H9 (cell line): ENCODE results near the gene USP3. TPM values are rescaled to one million over a fixed set of nuclear protein-coding genes. Genes with fewer than 3 reads are reported as not detected.

Experiments
- DNase-seq: peaks from one replicate; pipeline ENCODE4 v3.0.0-alpha.2; 2017
- H2AFZ ChIP-seq: one replicate; pipeline ENCODE4 v1.6.1; 2013; ENCODE audit warnings: mild to moderate bottlenecking, low read length, control low read depth, moderate library complexity
- H2AK5ac ChIP-seq: 2 replicates; pipeline ENCODE4 v1.6.1; 2013; ENCODE audit warnings: low read length, control low read depth, mixed read lengths; ENCODE audit not compliant: insufficient read length
- H2BK120ac ChIP-seq: one replicate; pipeline ENCODE4 v1.6.1; 2013; ENCODE audit warnings: low read depth, mild to moderate bottlenecking, low read length, control low read depth, inconsistent platforms; ENCODE audit not compliant: poor library complexity, severe bottlenecking
- H2BK12ac ChIP-seq: 2 replicates; pipeline ENCODE4 v1.6.1; 2013; ENCODE audit warnings: low read length, control low read depth, mixed read lengths, low read depth; ENCODE audit not compliant: insufficient read length
- H2BK15ac ChIP-seq: 2 replicates; pipeline ENCODE4 v1.6.1; 2013; ENCODE audit warnings: low read depth, low read length, control low read depth
- H2BK20ac ChIP-seq: one replicate; pipeline ENCODE4 v1.6.1; 2013; ENCODE audit warnings: low read depth, mild to moderate bottlenecking, low read length, control low read depth, inconsistent platforms; ENCODE audit not compliant: poor library complexity, severe bottlenecking
- H2BK5ac ChIP-seq: 2 replicates; pipeline ENCODE4 v1.6.1; 2013; ENCODE audit warnings: low read length, control low read depth, mixed read lengths; ENCODE audit not compliant: insufficient read length
- H3K14ac ChIP-seq: 2 replicates; pipeline ENCODE4 v1.6.1; 2013; ENCODE audit warnings: low read length, control low read depth; ENCODE audit not compliant: insufficient read depth
- H3K18ac ChIP-seq: 2 replicates; pipeline ENCODE4 v1.6.1; 2013; ENCODE audit warnings: low read depth, mild to moderate bottlenecking, mixed read lengths, low read length, control low read depth; ENCODE audit not compliant: insufficient read length
- H3K23ac ChIP-seq: 2 replicates; pipeline ENCODE4 v1.6.1; 2013; ENCODE audit warnings: low read length, control low read depth, mixed read lengths, low read depth; ENCODE audit not compliant: insufficient read length
- H3K23me2 ChIP-seq: 2 replicates; pipeline ENCODE4 v1.6.1; 2013; ENCODE audit warnings: low read depth, mild to moderate bottlenecking, mixed read lengths, low read length, control low read depth; ENCODE audit not compliant: insufficient read length, poor library complexity, severe bottlenecking
- H3K27ac ChIP-seq: 2 replicates; pipeline ENCODE4 v1.5.1; 2013; ENCODE audit warnings: low read length, control low read depth, mixed read lengths, low read depth; ENCODE audit not compliant: insufficient read length
- H3K27me3 ChIP-seq: 2 replicates; pipeline ENCODE4 v1.6.1; 2013; ENCODE audit warnings: low read length, control low read depth, inconsistent platforms; ENCODE audit not compliant: insufficient read depth
- H3K4ac ChIP-seq: 2 replicates; pipeline ENCODE4 v1.6.1; 2013; ENCODE audit warnings: low read depth, mild to moderate bottlenecking, control low read depth, inconsistent platforms, low read length, moderate library complexity
- H3K4me1 ChIP-seq: 2 replicates; pipeline ENCODE4 v1.6.1; 2013; ENCODE audit warnings: low read length, control low read depth, inconsistent platforms; ENCODE audit not compliant: insufficient read depth
- H3K4me2 ChIP-seq: 2 replicates; pipeline ENCODE4 v1.6.1; 2013; ENCODE audit warnings: low read length, control low read depth, mixed read lengths; ENCODE audit not compliant: insufficient read length, insufficient read depth
- H3K56ac ChIP-seq: 2 replicates; pipeline ENCODE4 v1.6.1; 2013; ENCODE audit warnings: low read depth, mild to moderate bottlenecking, mixed read lengths, low read length, control low read depth; ENCODE audit not compliant: insufficient read length
- H3K79me1 ChIP-seq: 2 replicates; pipeline ENCODE4 v1.6.1; 2013; ENCODE audit warnings: low read depth, mild to moderate bottlenecking, moderate library complexity, low read length, control low read depth, inconsistent platforms; ENCODE audit not compliant: insufficient read depth, poor library complexity, severe bottlenecking
- H3K79me2 ChIP-seq: 2 replicates; pipeline ENCODE4 v1.6.1; 2013; ENCODE audit warnings: low read length, control low read depth, inconsistent platforms; ENCODE audit not compliant: insufficient read depth
- H3K9ac ChIP-seq: 2 replicates; pipeline ENCODE4 v1.6.1; 2013; ENCODE audit warnings: low read length, control low read depth, mixed read lengths; ENCODE audit not compliant: insufficient read length; ENCODE audit errors: extremely low read depth
- H3K9me3 ChIP-seq: one replicate; pipeline ENCODE4 v1.6.1; 2013; ENCODE audit warnings: low read depth, low read length, inconsistent platforms; ENCODE audit not compliant: control insufficient read depth
- H3T11ph ChIP-seq: one replicate; pipeline ENCODE4 v1.6.1; 2013; ENCODE audit warnings: mild to moderate bottlenecking, low read length, control low read depth, inconsistent platforms
- H4K20me1 ChIP-seq: one replicate; pipeline ENCODE4 v1.6.1; 2013; ENCODE audit not compliant: control insufficient read depth, insufficient read length, insufficient read depth
- H4K5ac ChIP-seq: 2 replicates; pipeline ENCODE4 v1.6.1; 2013; ENCODE audit warnings: low read depth, mild to moderate bottlenecking, mixed read lengths, low read length, control low read depth; ENCODE audit not compliant: insufficient read length
- H4K8ac ChIP-seq: replicated peaks from 2 replicates; pipeline ENCODE4 v1.6.1; 2013; ENCODE audit warnings: low read length, control low read depth, mixed read lengths, low read depth; ENCODE audit not compliant: insufficient read length
- H4K91ac ChIP-seq: 2 replicates; pipeline ENCODE4 v1.6.1; 2013; ENCODE audit warnings: low read depth, mild to moderate bottlenecking, moderate library complexity, mixed read lengths, low read length, control low read depth; ENCODE audit not compliant: insufficient read length
- H3K27ac Mint-ChIP-seq, 3 experiments: 2 replicates in 2 of 3; 3 replicates in 1 of 3; pipeline ENCODE4 v1.8.0; 2020 to 2021; ENCODE audit warnings: mixed read lengths in 3 of 3, mild to moderate bottlenecking in 1 of 3, moderate library complexity in 1 of 3
- H3K27me3 Mint-ChIP-seq: 2 replicates; pipeline ENCODE4 v1.8.0; 2021; ENCODE audit warnings: low read depth, mild to moderate bottlenecking, moderate library complexity, mixed read lengths
- H3K36me3 Mint-ChIP-seq, 3 experiments: 2 replicates in 2 of 3; 3 replicates in 1 of 3; pipeline ENCODE4 v1.8.0; 2020 to 2021; ENCODE audit warnings: low read depth in 3 of 3, mixed read lengths in 3 of 3; ENCODE audit not compliant: insufficient read depth in 1 of 3
- H3K4me1 Mint-ChIP-seq, 2 experiments: 2 replicates each; pipeline ENCODE4 v1.8.0; 2020; ENCODE audit warnings: mixed read lengths in 2 of 2
- H3K4me3 Mint-ChIP-seq, 2 experiments: 2 replicates in 1 of 2; 3 replicates in 1 of 2; pipeline ENCODE4 v1.8.0; 2020 to 2021; ENCODE audit warnings: mild to moderate bottlenecking in 2 of 2, mixed read lengths in 2 of 2, moderate library complexity in 1 of 2
- H3K9me3 Mint-ChIP-seq, 2 experiments: 2 replicates in 1 of 2; 3 replicates in 1 of 2; pipeline ENCODE4 v1.8.0; 2020; ENCODE audit warnings: mild to moderate bottlenecking in 2 of 2, mixed read lengths in 2 of 2, moderate library complexity in 1 of 2
- WGBS: extraction: QIAGEN DNeasy Blood & Tissue Kit; methylation state at CpG from one replicate; pipeline ENCODE4 v1.1.7; 2013; ENCODE audit warnings: missing lambda C conversion rate, low lambda C conversion rate, mixed read lengths; ENCODE audit not compliant: insufficient read length; ENCODE audit errors: extremely low coverage; 5-methylcytosine and 5-hydroxymethylcytosine counted together
- total RNA-seq: library from RNA; stranded (reverse); gene quantifications from 2 replicates; pipeline ENCODE4 v1.2.1, GENCODE V29; 2021
- TF ChIP-seq, protein P1 (sequence below): fragments of 200-600 bp; sonication (generic); conservative IDR thresholded peaks from 3 replicates; pipeline ENCODE4 v1.8.0; 2021; ENCODE audit warnings: antibody characterized with exemption, mild to moderate bottlenecking

Gene USP3
- total RNA-seq, 1 experiment from 2014 or later: 14.2 TPM

GRCh38 chr15:63640146-63640545 lies 135.8 kb downstream of the USP3 start:
- no peaks in the 10 kb centered on the region for H3K27me3 Mint-ChIP-seq
- Histone ChIP-seq H4K5ac (no peak overlapping the region), H3K23me2 (no peaks in the 10 kb centered on the region), H2BK15ac (no peak overlapping the region), H3K79me2 (no peaks in the 10 kb centered on the region), H2AK5ac (no peak overlapping the region), H3K23ac (no peak overlapping the region), H2BK20ac (no peak overlapping the region), H4K8ac (no peak overlapping the region), H3K9ac (no peak overlapping the region), H3K4me1 (no peaks in the 10 kb centered on the region), H3K27ac (no peak overlapping the region), H2AFZ (no peak overlapping the region), H3K56ac (no peak overlapping the region), H3K4ac (no peak overlapping the region), H2BK5ac (no peak overlapping the region), H3K4me2 (no peak overlapping the region), H3K14ac (no peak overlapping the region), H4K20me1 (no peaks in the 10 kb centered on the region), H2BK120ac (no peak overlapping the region), H4K91ac (no peak overlapping the region), H2BK12ac (no peak overlapping the region), H3K79me1 (no peaks in the 10 kb centered on the region), H3T11ph (no peak overlapping the region), H3K18ac (no peak overlapping the region), H3K9me3 (no peaks in the 10 kb centered on the region), H3K27me3 (no peaks in the 10 kb centered on the region)
- peak overlapping the region in 1 of 3 experiments; percentile 37; a peak in 1 of 7 replicates for H3K27ac Mint-ChIP-seq
- no peak for DNase-seq
- no peak overlapping the region for H3K4me3 Mint-ChIP-seq
- peaks cover 0 to 35% (median 15%) of the 10 kb centered on the region in 3 experiments; a peak in 5 of 7 replicates for H3K36me3 Mint-ChIP-seq
- TF ChIP-seq, protein P1, sequence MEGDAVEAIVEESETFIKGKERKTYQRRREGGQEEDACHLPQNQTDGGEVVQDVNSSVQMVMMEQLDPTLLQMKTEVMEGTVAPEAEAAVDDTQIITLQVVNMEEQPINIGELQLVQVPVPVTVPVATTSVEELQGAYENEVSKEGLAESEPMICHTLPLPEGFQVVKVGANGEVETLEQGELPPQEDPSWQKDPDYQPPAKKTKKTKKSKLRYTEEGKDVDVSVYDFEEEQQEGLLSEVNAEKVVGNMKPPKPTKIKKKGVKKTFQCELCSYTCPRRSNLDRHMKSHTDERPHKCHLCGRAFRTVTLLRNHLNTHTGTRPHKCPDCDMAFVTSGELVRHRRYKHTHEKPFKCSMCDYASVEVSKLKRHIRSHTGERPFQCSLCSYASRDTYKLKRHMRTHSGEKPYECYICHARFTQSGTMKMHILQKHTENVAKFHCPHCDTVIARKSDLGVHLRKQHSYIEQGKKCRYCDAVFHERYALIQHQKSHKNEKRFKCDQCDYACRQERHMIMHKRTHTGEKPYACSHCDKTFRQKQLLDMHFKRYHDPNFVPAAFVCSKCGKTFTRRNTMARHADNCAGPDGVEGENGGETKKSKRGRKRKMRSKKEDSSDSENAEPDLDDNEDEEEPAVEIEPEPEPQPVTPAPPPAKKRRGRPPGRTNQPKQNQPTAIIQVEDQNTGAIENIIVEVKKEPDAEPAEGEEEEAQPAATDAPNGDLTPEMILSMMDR: no peak
- H3K4me1 Mint-ChIP-seq: no peaks in the 10 kb centered on the region
- no CpG with 5 or more reads among the region's 3 CpGs for WGBS
- H3K9me3 Mint-ChIP-seq: no peaks in the 10 kb centered on the region

Other genes with a start within 250 kb of the USP3 start
- gene APH1B, start 227.0 kb upstream of the USP3 start, total RNA-seq: 20.9 and 22.9 TPM in 2 replicates
- 0.42 and 0.68 TPM in 2 replicates for gene CA12, start 122.7 kb upstream of the USP3 start, total RNA-seq
- 0.48 and 0.52 TPM in 2 replicates for gene FBXL22, start 92.8 kb downstream of the USP3 start, total RNA-seq